SU-DHL-6 (cell line): ENCODE data around the gene HK2.

Source experiments
- H2AFZ ChIP-seq: fragments of 200-600 bp; sonication (generic); 2 replicates; pipeline ENCODE4 v1.6.1; 2014; ENCODE audit warnings: low read depth, mild to moderate bottlenecking, moderate library complexity, mixed read lengths, antibody characterized with exemption, low read length; ENCODE audit not compliant: severe bottlenecking
- H3F3A ChIP-seq: fragments of 200-600 bp; shearing (Covaris generic); 2 replicates; pipeline ENCODE4 v1.6.0; 2016; ENCODE audit warnings: antibody characterized with exemption, mild to moderate bottlenecking; ENCODE audit not compliant: insufficient read depth
- H3K27ac ChIP-seq: fragments of 200-600 bp; sonication (generic); 2 replicates; pipeline ENCODE4 v1.5.1; 2016; ENCODE audit warnings: low read depth, mild to moderate bottlenecking, low read length, moderate library complexity, mixed read lengths
- H3K27me3 ChIP-seq: fragments of 200-600 bp; sonication (generic), shearing (Covaris generic); 2 replicates; pipeline ENCODE4 v1.6.0; 2014; ENCODE audit warnings: mild to moderate bottlenecking, low read length
- H3K36me3 ChIP-seq: fragments of 200-600 bp; sonication (generic); 2 replicates; pipeline ENCODE4 v1.6.1; 2014; ENCODE audit warnings: mild to moderate bottlenecking, low read length, mixed read lengths
- H3K4me2 ChIP-seq: fragments of 300-600, 200-600 bp; shearing (Covaris generic), sonication (generic); 2 replicates; pipeline ENCODE4 v1.6.0; 2014; ENCODE audit warnings: low read length, low read depth, mild to moderate bottlenecking; ENCODE audit not compliant: poor library complexity, severe bottlenecking
- H3K4me3 ChIP-seq: fragments of 200-600 bp; sonication (generic); 2 replicates; pipeline ENCODE4 v1.5.1; 2014; ENCODE audit warnings: antibody characterized with exemption, low read length, mild to moderate bottlenecking, mixed read lengths; ENCODE audit not compliant: insufficient read depth, poor library complexity, severe bottlenecking
- H3K79me2 ChIP-seq: fragments of 200-600 bp; sonication (generic); 2 replicates; pipeline ENCODE4 v1.6.1; 2014; ENCODE audit warnings: mild to moderate bottlenecking, low read length, moderate library complexity; ENCODE audit not compliant: insufficient read depth
- H3K9ac ChIP-seq: fragments of 200-600 bp; sonication (generic); 2 replicates; pipeline ENCODE4 v1.7.0; 2014; ENCODE audit warnings: mild to moderate bottlenecking, low read length
- H3K9me2 ChIP-seq: fragments of 200-600 bp; sonication (generic); replicated peaks from 2 replicates; pipeline ENCODE4 v1.6.1; 2014; ENCODE audit warnings: low read length; ENCODE audit not compliant: insufficient read depth
- H3K9me3 ChIP-seq: fragments of 200-600 bp; sonication (generic); 2 replicates; pipeline ENCODE4 v1.6.1; 2014; ENCODE audit warnings: low read length, mixed read lengths; ENCODE audit not compliant: insufficient read depth
- H4K20me1 ChIP-seq: fragments of 200-600 bp; sonication (generic); 2 replicates; pipeline ENCODE4 v1.6.1; 2014; ENCODE audit warnings: low read depth, mild to moderate bottlenecking, antibody characterized with exemption, low read length, moderate library complexity, mixed read lengths
- CTCF ChIP-seq: fragments of 200-600 bp; sonication (generic); IDR thresholded peaks from one replicate; pipeline ENCODE4 v1.5.1; 2017; ENCODE audit warnings: antibody characterized with exemption, mild to moderate bottlenecking, low read length, moderate library complexity; ENCODE audit not compliant: insufficient read depth, poor library complexity, severe bottlenecking
- EZH2phosphoT487 ChIP-seq: fragments of 200-600 bp; sonication (generic), shearing (Covaris generic); conservative IDR thresholded peaks from 2 replicates; pipeline ENCODE4 v1.6.1; 2018; ENCODE audit warnings: mild to moderate bottlenecking, antibody characterized with exemption, low read length, moderate library complexity, mixed read lengths

Gene HK2

GRCh38 chr2:74881176-74881575, 47.2 kb downstream of the HK2 start:
- H3K4me2 ChIP-seq = no peak overlapping the region
- H3K9me3 ChIP-seq = no peaks in the 10 kb centered on the region
- no peaks in the 10 kb centered on the region for H3K27me3 ChIP-seq
- no peak overlapping the region for H2AFZ ChIP-seq
- no peaks in the 10 kb centered on the region for H3K9me2 ChIP-seq
- no peak overlapping the region for H3K4me3 ChIP-seq
- H4K20me1 ChIP-seq = no peaks in the 10 kb centered on the region
- peaks cover 13% of the 10 kb centered on the region; the same call in 1 of the 2 replicates for H3K36me3 ChIP-seq
- H3K9ac ChIP-seq = no peak overlapping the region
- no peaks in the 10 kb centered on the region for H3F3A ChIP-seq
- H3K79me2 ChIP-seq = no peaks in the 10 kb centered on the region
- no peak overlapping the region for H3K27ac ChIP-seq
- TF ChIP-seq CTCF = no peak
- no peak for TF ChIP-seq EZH2phosphoT487

DNA sequence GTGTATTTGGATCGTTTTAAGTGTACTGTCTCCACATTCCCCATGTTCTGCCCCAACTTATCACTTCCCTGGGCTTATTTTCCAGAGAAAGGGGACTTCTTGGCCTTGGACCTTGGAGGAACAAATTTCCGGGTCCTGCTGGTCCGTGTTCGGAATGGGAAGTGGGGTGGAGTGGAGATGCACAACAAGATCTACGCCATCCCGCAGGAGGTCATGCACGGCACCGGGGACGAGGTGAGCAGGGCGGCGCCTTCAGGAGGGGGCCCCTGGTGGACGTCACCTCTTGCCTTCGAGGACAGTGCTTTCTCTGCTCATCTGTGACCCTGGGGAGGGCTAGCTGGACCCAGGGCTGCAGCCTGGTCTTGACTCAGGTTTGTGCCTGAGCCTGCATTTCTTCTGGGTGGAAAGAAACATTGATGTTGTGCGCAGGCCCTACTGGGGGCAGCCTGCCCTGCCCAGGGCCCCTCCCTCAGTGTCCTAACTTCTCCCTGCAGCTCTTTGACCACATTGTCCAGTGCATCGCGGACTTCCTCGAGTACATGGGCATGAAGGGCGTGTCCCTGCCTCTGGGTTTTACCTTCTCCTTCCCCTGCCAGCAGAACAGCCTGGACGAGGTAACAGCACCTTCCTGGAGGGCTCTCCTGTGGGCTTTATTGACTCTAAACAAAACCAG, 47.8 kb downstream of the HK2 start:
- TF ChIP-seq CTCF (no peak), EZH2phosphoT487 (no peak)
- no peaks in the 10 kb centered on the region for H3K27me3 ChIP-seq
- no peak overlapping the region for H2AFZ ChIP-seq
- no peaks in the 10 kb centered on the region for H3F3A ChIP-seq
- H3K4me3 ChIP-seq = no peak overlapping the region
- no peaks in the 10 kb centered on the region for H4K20me1 ChIP-seq
- no peak overlapping the region for H3K9ac ChIP-seq
- H3K79me2 ChIP-seq = no peaks in the 10 kb centered on the region
- H3K9me3 ChIP-seq = no peaks in the 10 kb centered on the region
- H3K27ac ChIP-seq = no peak overlapping the region
- peaks cover 10% of the 10 kb centered on the region; the same call in 1 of the 2 replicates for H3K36me3 ChIP-seq
- H3K4me2 ChIP-seq = no peak overlapping the region
- H3K9me2 ChIP-seq = no peaks in the 10 kb centered on the region

- no peak for TF ChIP-seq CTCF
- TF ChIP-seq EZH2phosphoT487 = no peak
- H3K36me3 ChIP-seq = peaks cover 8% of the 10 kb centered on the region; the same call in 1 of the 2 replicates
- H3K9me2 ChIP-seq = no peaks in the 10 kb centered on the region
These were observed 48.4 kb downstream of the HK2 start for GRCh38 chr2:74882299-74882687.

More at GRCh38 chr2:74882299-74882687, 48.4 kb downstream of the HK2 start:
- Histone ChIP-seq H3K79me2 (no peaks in the 10 kb centered on the region), H4K20me1 (no peaks in the 10 kb centered on the region), H3F3A (no peaks in the 10 kb centered on the region), H3K4me3 (no peak overlapping the region), H2AFZ (no peak overlapping the region), H3K4me2 (no peak overlapping the region), H3K27ac (no peak overlapping the region), H3K27me3 (no peaks in the 10 kb centered on the region), H3K9ac (no peak overlapping the region), H3K9me3 (no peaks in the 10 kb centered on the region)
